GM18502 (cell line): ENCODE results near the gene NRDC.

Experiments
- ATAC-seq: cut with Tn5 transposase; IDR thresholded peaks from one replicate; pipeline ENCODE4 v1.9.1; 2021; ENCODE audit warnings: mild to moderate bottlenecking; ENCODE audit not compliant: unreplicated experiment, poor library complexity

The NRDC gene

GRCh38 chr1:51784997-51785421 lies 93.5 kb downstream of the NRDC start:
- ATAC-seq: no peak

DNA sequence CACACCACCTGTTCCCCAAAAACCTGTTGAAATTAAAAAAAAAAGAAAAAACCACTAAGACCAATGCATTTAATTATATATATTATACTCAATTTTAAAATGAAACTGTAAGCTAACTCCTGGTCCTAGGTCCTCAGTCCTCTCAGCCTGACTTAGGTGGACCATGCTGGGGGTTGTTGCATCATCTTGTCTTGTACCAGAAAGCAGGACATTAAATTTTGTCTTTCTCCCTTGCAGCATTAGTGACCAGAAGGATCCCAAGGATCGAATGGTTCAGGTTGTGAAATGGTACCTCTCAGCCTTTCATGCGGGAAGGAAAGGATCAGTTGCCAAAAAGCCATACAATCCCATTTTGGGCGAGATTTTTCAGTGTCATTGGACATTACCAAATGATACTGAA lies 97.6 kb downstream of the NRDC start:
- ATAC-seq: no peak

DNA sequence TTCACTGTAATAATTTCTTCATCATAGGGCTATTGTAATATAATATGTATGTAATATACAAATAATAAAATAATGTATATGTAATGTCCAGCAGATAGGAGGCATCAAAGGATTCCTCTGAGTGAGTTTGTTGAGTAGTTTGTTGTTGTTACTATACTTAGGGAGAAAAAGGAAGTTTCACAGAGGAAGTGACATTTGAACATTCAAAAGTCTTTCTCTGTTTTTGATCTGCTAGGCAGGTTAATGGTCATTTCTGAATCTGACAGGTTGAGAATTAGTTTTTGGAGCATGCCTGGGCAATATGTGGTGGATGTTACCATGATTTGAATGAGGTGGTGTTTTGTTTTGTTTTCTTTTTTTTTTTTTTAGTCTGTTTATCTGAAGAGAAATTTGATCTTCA lies 102.1 kb downstream of the NRDC start:
- no peak for ATAC-seq

GRCh38 chr1:51768971-51769588 lies 109.4 kb downstream of the NRDC start:
- ATAC-seq: peak; percentile 53

GRCh38 chr1:51761351-51761750 lies 117.2 kb downstream of the NRDC start:
- no peak for ATAC-seq

GRCh38 chr1:51760872-51761271 lies 117.7 kb downstream of the NRDC start:
- ATAC-seq: no peak

- no peak for ATAC-seq
Measured at GRCh38 chr1:51758310-51758709, 120.2 kb downstream of the NRDC start.

DNA sequence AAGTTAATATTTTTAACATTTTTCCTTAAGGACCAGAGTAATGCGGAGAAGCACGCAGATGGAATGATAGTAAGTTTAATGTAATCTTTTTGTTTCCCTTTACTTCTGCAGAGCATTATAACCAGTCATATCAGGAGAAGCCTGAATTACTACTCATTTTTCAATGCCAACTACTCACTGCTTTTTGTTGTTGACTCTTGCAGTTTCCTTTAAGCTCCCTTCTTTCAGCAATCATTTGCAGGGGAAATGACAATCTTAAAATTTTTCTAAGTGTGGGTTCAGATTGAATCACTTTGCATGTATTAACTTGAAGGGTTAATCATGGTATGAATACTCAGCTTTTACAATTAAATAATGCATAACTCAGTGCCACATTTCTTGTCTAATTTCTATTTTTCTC lies 122.2 kb downstream of the NRDC start:
- no peak for ATAC-seq

- ATAC-seq: no peak
Measured at GRCh38 chr1:51755437-51755836, 123.1 kb downstream of the NRDC start.

- no peak for ATAC-seq
Measured at GRCh38 chr1:51754666-51755065, 123.9 kb downstream of the NRDC start.

DNA sequence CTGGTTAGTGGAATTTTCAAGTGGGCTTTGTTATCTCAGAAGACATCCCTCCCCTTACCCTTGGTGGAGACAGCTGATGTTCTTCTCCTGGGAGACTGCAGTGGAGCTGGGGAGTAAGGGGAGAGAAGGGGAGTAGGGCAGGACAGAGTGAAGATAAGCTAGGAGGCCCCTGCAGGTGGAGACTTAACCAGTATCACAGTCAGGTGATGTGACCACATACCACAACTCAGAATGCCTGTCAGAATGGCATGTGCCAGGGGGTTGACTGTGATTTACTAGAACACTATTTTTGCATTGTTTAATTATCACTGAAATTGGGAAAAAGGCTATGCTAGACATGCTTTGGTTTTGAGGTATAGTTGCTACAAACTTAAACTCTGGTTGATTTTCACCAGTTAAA lies 124.6 kb downstream of the NRDC start:
- ATAC-seq: no peak

DNA sequence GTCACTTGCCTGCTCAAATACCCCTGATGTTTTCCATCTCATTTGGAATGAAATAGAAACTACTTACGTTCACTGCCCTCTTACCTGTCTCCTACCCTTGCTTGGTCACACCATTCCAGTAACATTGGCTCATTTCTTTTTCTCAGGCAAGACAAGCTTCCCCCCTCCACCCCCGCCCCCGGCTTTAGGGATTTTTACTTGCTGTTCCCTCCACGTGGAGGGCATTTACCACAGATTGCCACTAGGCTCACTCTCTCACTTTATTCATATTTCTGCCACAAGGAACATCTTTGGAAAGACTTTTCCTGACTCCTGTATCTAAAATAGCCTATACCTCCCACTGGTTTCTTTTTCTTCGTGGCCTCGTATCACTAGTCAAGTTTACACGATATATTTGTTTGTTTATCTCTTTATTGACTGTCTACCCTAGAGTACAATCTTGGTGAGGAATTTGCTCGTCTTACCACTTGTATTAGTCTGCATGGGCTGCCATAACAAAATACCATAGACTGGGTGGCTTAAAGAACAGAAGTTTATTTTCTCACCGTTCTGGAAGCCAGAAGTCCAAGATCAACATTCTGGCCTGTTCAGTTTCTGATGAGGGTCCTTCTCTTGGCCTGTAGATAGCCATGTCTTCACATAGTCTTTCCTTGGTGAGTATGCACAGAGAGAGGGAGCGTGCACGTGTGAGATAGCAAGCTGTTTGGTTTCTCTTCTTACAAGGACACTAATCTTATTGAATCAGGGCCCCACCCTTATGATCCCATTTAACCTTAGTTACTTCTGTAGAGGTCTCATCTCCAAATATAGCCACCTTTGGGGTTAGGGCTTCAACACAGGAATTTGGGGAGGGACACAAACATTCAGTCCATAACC lies 126.2 kb downstream of the NRDC start:
- no peak for ATAC-seq

DNA sequence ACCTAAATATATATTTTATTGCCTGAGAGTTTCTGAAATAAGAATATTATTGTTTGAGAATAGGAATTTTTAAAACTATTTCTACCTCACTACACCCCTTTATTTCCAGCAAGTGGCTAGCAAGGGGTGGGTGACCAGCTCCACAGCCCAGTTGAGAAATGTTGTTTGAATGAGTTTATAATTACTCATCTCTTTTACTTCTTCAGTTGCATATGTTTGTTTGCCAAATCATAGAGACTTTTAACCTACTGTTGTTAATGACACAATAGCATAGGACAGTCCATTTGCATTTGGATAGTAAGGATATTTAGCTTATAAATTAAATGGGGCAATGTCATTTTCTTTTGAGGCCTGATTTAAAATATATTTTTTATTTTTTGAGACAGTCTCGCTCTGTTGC lies 127.8 kb downstream of the NRDC start:
- ATAC-seq: no peak

DNA sequence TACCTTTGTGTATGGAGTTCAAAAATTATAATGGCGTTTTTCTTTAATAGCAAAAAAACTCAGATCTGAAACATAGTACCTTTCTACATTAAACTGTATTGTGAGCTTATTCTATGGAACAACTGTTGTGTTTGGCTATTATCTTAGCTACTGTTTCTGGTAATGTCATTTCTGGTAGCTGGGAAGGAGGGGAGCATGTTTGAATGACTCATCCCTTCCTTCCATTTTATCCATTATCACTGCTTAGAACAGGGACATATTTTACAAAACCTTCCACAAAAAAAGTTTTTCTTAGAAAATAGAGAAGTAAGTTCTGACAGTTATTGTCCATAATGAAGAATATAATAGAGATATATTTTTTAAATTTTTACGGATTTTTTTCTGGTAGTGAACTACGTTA lies 128.3 kb downstream of the NRDC start:
- no peak for ATAC-seq

DNA sequence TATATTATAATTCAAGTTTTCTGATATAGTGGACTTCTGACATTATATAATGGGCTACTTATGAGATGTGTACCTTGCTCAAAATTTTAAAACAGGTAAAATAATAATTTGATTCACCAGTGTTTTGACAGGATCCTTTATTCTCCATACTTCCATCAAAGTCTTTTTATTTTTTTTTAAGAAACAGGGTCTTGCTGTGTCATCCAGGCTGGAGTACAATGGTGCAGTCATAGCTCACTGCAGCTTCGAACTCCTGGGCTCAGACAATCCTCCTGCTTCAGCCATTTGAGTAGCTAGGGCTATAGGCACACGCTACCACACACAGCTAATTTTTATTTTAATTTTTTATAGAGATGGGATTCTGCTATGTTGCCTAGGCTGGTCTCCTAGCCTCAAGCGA lies 129.4 kb downstream of the NRDC start:
- no peak for ATAC-seq

GRCh38 chr1:51745304-51745570 lies 133.3 kb downstream of the NRDC start:
- ATAC-seq: no peak

DNA sequence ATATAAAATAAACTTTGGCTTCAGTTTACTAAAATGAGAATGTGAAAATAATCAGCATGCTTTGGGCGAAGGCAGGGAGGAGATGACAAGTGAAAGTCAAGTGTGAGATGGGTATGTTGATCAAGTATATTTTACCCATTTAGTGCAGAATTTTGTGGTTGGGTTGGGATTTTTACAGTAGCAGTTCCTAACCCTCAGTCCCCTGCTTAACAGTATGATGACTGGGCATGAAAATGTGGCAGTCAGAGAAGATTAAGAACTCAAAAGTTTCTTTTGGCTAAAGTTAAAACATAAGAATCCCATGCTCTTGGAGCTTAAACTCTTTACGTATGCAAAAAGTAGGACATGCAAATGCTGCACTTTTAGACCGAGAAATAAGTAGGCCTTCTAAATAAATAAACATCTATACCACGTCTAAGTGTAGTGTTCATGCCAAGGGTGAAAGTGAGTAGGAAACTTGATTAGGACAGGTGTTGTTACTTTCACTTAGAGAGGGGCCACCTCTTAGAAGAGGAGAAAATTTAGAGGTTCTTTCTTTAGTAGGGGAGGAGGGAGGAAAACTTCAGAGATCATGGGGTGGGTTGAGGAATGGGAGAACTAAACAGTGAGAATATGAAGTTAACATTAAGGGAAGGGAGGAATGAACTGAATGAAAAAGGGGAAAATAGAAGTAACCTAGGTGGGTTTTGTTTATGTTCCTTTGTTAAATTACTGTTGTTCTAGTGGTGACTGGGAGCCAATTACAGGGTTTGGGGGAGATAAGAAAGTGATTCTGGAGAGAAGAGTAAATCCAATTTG lies 133.8 kb downstream of the NRDC start:
- no peak for ATAC-seq

- ATAC-seq: no peak
Measured at GRCh38 chr1:51741121-51741681, 137.3 kb downstream of the NRDC start.

DNA sequence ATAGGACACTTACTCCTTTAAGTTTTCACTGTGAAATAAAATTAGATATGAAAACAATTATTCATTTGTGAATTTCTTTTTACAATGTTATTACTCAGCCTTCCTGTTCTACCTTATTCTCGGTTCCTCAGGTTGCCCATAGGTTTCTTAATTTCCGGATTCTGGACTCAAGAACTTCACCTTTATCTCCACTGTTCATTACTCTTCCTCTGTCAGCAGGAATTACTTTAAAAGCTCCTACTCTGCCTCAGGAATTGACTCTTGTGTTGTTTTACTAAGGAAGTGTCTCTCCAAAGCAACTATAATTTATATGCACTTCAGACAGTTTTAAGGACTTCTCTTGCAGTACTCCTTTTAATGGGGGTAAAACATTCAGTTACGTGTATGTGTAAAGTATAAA lies 137.9 kb downstream of the NRDC start:
- no peak for ATAC-seq
